Kidney (tissue), 14 donors: ENCODE results near the gene SMCO3. TPM values are rescaled to one million over a fixed set of nuclear protein-coding genes. Genes with fewer than 3 reads are reported as not detected.

Source experiments
- DNase-seq, 5 donors: peaks; one replicate each; pipeline ENCODE4 v3.0.0-alpha.2; 2013 to 2020
- FAIRE-seq: peaks from 2 replicates; lab custom pipeline; 2012; peaks lifted over from hg19 to GRCh38; lab: Jason Lieb, UNC
- H3K27ac ChIP-seq, 2 donors: one replicate each; pipeline ENCODE4 v1.7.0; 2013; ENCODE audit warnings: low read depth in 2 of 2, low read length in 2 of 2, inconsistent platforms in 1 of 2
- H3K27me3 ChIP-seq: one replicate; pipeline ENCODE4 v1.7.1; 2013; ENCODE audit warnings: low read length, inconsistent platforms; ENCODE audit not compliant: control insufficient read depth, insufficient read depth
- H3K36me3 ChIP-seq, 3 donors: one replicate each; pipeline versions ENCODE4 v1.7.0 to v1.7.1; 2013; ENCODE audit warnings: low read length in 3 of 3, control low read depth in 1 of 3, inconsistent platforms in 1 of 3; ENCODE audit not compliant: insufficient read depth in 3 of 3, control insufficient read depth in 2 of 3
- H3K4me1 ChIP-seq, 3 donors: one replicate each; pipeline versions ENCODE4 v1.7.0 to v1.7.1; 2013; ENCODE audit warnings: low read length in 3 of 3, inconsistent platforms in 1 of 3, low read depth in 1 of 3; ENCODE audit not compliant: control insufficient read depth in 2 of 3, insufficient read depth in 2 of 3
- H3K4me3 ChIP-seq, 3 donors: one replicate each; pipeline versions ENCODE4 v1.7.0 to v1.8.1; 2013; ENCODE audit warnings: low read length in 3 of 3, control low read depth in 1 of 3, inconsistent platforms in 1 of 3
- H3K9ac ChIP-seq, 3 donors: one replicate each; pipeline versions ENCODE4 v1.7.0 to v1.7.1; 2013; ENCODE audit warnings: low read length in 3 of 3, control low read depth in 1 of 3, inconsistent platforms in 1 of 3
- H3K9me3 ChIP-seq, 3 donors: one replicate each; pipeline versions ENCODE4 v1.7.0 to v1.7.1; 2013; ENCODE audit warnings: low read length in 3 of 3, control low read depth in 1 of 3, inconsistent platforms in 1 of 3; ENCODE audit not compliant: control insufficient read depth in 2 of 3, insufficient read depth in 1 of 3
- CTCF ChIP-seq: IDR thresholded peaks from 3 replicates; pipeline ENCODE4 v1.5.1; 2012; ENCODE audit warnings: mild to moderate bottlenecking, moderate library complexity, borderline replicate concordance; ENCODE audit not compliant: insufficient read depth; ENCODE audit errors: extremely low read depth
- intact Hi-C: fragments of 100-400 bp; cut with DNase I; formaldehyde crosslinking; loops from one replicate; pipeline ENCODE4 v1.11.1; 2022
- polyA plus RNA-seq: library from polyadenylated mRNA; stranded (reverse); fragments of 350-450 nt; fragmentation: Illumina TruSeq; extraction: RNeasy Lipid Tissue Mini Kit (QIAGEN cat#74804); gene quantifications from one replicate; pipeline ENCODE4 v1.2.3, GENCODE V29; 2014; ENCODE audit warnings: low read depth, low replicate concordance; ENCODE audit not compliant: insufficient read depth
- total RNA-seq: library from RNA; stranded (reverse); fragmentation: NEBNext Ultra II Directional; extraction: Animal tissue kit (Norgen Biotek cat#: 25700); gene quantifications from one replicate; pipeline ENCODE4 v1.2.1, GENCODE V29; 2021
- donor health status: control.
- donor health status: control.
- donor health status: control.
- donor health status: control.
- donor health status: control.
- donor health status: DM: yes; HTN: yes; CAD: no.
- donor health status: Normal renal cell carcinoma (clear cell type).

SMCO3 gene
- total and polyA plus RNA-seq, 2 donors from 2014 or later = 0.76 to 10.9 TPM

GRCh38 chr12:14802247-14802646 is 11.7 kb downstream of the SMCO3 start:
- DNase-seq = peak in 2 of 5 donors; percentile 26 to 49
- peak overlapping the region in 2 of 3 donors; percentile 99 for H3K9ac ChIP-seq
- no peaks in the 10 kb centered on the region for H3K9me3 ChIP-seq
- H3K4me3 ChIP-seq = peak overlapping the region; percentile 96 to 99 (median 97)
- H3K36me3 ChIP-seq = peaks cover 4 to 20% (median 5%) of the 10 kb centered on the region in 3 donors
- H3K27ac ChIP-seq = no peak overlapping the region
- TF ChIP-seq CTCF = no peak
- no peak for FAIRE-seq
- H3K4me1 ChIP-seq = peaks cover 2 to 4% (median 3%) of the 10 kb centered on the region in 3 donors
- intact Hi-C loops = no loop called here
- H3K27me3 ChIP-seq = no peaks in the 10 kb centered on the region

GRCh38 chr12:14795028-14795448 is 18.9 kb downstream of the SMCO3 start:
- intact Hi-C loops = no loop called here
- Histone ChIP-seq H3K27me3 (no peaks in the 10 kb centered on the region), H3K36me3 (peaks cover 12 to 64% (median 30%) of the 10 kb centered on the region in 3 donors), H3K9ac (no peak overlapping the region), H3K4me3 (no peak overlapping the region), H3K4me1 (no peaks in the 10 kb centered on the region), H3K27ac (no peak overlapping the region), H3K9me3 (no peaks in the 10 kb centered on the region)
- no peak for DNase-seq
- no peak for FAIRE-seq
- TF ChIP-seq CTCF = no peak

- Histone ChIP-seq H3K4me3 (no peak overlapping the region), H3K27me3 (no peaks in the 10 kb centered on the region), H3K36me3 (peaks cover 12 to 41% (median 17%) of the 10 kb centered on the region in 3 donors), H3K4me1 (no peaks in the 10 kb centered on the region), H3K9me3 (no peaks in the 10 kb centered on the region), H3K27ac (no peak overlapping the region), H3K9ac (no peak overlapping the region)
- FAIRE-seq (no peak), DNase-seq (no peak)
- TF ChIP-seq CTCF = no peak
- intact Hi-C loops = no loop called here
These were observed 28.4 kb downstream of the SMCO3 start for GRCh38 chr12:14785568-14785967.

GRCh38 chr12:14784471-14784870 is 29.5 kb downstream of the SMCO3 start:
- no peaks in the 10 kb centered on the region for H3K9me3 ChIP-seq
- H3K27ac ChIP-seq = no peak overlapping the region
- no peak overlapping the region for H3K9ac ChIP-seq
- no peak for FAIRE-seq
- H3K27me3 ChIP-seq = no peaks in the 10 kb centered on the region
- no peak overlapping the region for H3K4me3 ChIP-seq
- peaks cover 3 to 30% (median 9%) of the 10 kb centered on the region in 3 donors for H3K36me3 ChIP-seq
- intact Hi-C loops = no loop called here
- H3K4me1 ChIP-seq = no peaks in the 10 kb centered on the region
- no peak for TF ChIP-seq CTCF
- DNase-seq = no peak
